ENCODE results near the gene IDI1. TPM values are rescaled to one million over a fixed set of nuclear protein-coding genes. Genes with fewer than 3 reads are reported as not detected.

The IDI1 gene
- total RNA-seq, 3 donors from 2014 or later, result 37.7 to 71.2 (median 65.8) TPM

GRCh38 chr10:1002425-1003006 lies 46.4 kb downstream of the IDI1 start:
- Histone ChIP-seq H3K9me3 (peaks cover 5% of the 10 kb centered on the region), H3K4me3 (no peak overlapping the region), H3K36me3 (ENCODE audit: low read depth) (peaks cover 15% of the 10 kb centered on the region), H3K4me1 (ENCODE audit: low read depth) (no peaks in the 10 kb centered on the region)
- TF ChIP-seq, protein P1, sequence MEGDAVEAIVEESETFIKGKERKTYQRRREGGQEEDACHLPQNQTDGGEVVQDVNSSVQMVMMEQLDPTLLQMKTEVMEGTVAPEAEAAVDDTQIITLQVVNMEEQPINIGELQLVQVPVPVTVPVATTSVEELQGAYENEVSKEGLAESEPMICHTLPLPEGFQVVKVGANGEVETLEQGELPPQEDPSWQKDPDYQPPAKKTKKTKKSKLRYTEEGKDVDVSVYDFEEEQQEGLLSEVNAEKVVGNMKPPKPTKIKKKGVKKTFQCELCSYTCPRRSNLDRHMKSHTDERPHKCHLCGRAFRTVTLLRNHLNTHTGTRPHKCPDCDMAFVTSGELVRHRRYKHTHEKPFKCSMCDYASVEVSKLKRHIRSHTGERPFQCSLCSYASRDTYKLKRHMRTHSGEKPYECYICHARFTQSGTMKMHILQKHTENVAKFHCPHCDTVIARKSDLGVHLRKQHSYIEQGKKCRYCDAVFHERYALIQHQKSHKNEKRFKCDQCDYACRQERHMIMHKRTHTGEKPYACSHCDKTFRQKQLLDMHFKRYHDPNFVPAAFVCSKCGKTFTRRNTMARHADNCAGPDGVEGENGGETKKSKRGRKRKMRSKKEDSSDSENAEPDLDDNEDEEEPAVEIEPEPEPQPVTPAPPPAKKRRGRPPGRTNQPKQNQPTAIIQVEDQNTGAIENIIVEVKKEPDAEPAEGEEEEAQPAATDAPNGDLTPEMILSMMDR (IDR thresholded peaks at IDR 0.05), result no peak
- DNase-seq (no peak), ATAC-seq (no peak)
- intact Hi-C loops (cut with DNase I, micrococcal nuclease), result no loop called here

DNA sequence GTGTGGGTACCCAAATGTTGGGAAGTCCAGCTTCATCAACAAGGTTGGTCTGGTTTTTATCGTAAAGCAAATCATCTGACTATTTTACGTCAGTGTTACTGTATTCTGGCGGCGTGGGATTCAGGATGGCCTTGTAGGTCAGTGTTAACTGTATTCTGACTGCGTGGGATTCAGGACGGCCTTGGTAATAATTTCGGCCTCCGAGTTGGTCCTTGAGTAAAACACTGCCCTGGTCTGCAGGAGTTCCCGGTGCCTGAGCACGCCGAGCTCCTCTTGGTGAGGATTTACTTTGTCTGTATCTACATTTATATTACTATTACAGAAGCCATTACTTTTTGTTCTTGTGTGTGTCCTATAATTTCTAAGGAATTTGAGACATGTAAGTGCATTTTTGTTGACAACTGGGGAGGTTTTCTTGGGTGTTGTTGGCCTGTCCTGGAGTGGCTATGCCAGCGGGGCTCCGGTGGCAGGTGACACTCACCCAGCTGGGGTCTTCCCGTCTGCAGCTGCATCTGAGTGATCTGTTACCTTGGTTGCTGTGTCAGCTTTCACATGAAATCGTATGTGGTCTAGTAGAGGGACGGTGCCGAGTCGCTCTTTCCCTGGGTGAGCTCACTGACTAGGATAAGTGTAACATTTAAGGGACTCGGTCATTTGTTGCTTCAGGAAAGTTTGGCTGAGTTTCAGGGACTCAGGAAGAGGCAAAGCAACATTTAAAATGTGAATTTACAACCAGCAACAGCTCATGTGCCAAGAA lies 51.5 kb downstream of the IDI1 start:
- Histone ChIP-seq H3K9me3 (no peaks in the 10 kb centered on the region), H3K4me3 (no peak overlapping the region), H3K36me3 (ENCODE audit: low read depth) (peaks cover 11% of the 10 kb centered on the region), H3K4me1 (ENCODE audit: low read depth) (no peaks in the 10 kb centered on the region)
- TF ChIP-seq, protein P1 (IDR thresholded peaks at IDR 0.05), result no peak
- DNase-seq (no peak), ATAC-seq (no peak)
- intact Hi-C loops (cut with DNase I, micrococcal nuclease), result no loop called here

DNA sequence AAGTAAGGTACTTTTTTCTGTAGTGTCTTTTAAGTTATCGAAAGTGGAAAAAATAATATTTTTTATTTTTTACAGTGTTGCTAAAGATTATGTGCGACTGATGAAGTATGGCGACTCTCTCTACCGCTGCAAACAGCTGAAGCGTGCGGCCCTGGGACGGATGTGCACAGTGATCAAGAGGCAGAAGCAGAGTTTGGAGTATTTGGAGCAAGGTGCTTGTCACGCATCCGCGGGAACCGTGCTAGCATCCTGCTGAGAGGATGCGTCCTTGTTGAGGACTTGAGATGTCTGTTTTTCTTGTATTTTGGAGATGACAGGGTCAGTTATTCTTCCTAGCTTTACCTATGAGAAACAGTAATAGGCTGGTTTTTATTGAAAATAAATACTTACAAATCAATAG lies 52.9 kb downstream of the IDI1 start:
- ATAC-seq, result no peak
- DNase-seq, result no peak
- Histone ChIP-seq H3K4me3 (no peak overlapping the region), H3K9me3 (no peaks in the 10 kb centered on the region), H3K36me3 (ENCODE audit: low read depth) (peaks cover 8% of the 10 kb centered on the region), H3K4me1 (ENCODE audit: low read depth) (no peaks in the 10 kb centered on the region)
- TF ChIP-seq, protein P1 (IDR thresholded peaks at IDR 0.05), result no peak
- intact Hi-C loops (cut with DNase I, micrococcal nuclease), result no loop called here

DNA sequence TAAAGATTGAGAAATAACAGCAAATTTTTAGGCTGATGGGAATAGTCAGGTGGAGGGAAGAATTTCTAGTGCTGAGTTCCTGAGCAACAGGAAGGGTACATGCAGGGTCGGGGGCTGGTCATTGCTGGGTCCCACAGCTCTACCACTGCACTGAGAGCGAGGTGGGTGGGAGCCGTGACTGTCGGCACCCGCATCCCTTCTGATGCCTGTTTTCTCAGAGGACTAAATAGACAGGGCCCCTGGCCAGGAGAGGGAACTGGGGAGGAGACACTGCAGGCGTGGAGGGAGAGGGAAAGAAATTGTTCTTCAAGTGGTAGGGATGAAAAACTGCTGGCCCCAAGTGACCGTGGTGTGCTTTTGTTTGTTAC lies 53.4 kb downstream of the IDI1 start:
- H3K36me3 ChIP-seq (ENCODE audit: low read depth), result peaks cover 8% of the 10 kb centered on the region
- DNase-seq, result no peak
- intact Hi-C loops (cut with DNase I, micrococcal nuclease), result no loop called here
- no peak overlapping the region for H3K4me3 ChIP-seq
- TF ChIP-seq, protein P1 (IDR thresholded peaks at IDR 0.05), result no peak
- H3K4me1 ChIP-seq (ENCODE audit: low read depth), result no peaks in the 10 kb centered on the region
- no peak for ATAC-seq
- H3K9me3 ChIP-seq, result no peaks in the 10 kb centered on the region

DNA sequence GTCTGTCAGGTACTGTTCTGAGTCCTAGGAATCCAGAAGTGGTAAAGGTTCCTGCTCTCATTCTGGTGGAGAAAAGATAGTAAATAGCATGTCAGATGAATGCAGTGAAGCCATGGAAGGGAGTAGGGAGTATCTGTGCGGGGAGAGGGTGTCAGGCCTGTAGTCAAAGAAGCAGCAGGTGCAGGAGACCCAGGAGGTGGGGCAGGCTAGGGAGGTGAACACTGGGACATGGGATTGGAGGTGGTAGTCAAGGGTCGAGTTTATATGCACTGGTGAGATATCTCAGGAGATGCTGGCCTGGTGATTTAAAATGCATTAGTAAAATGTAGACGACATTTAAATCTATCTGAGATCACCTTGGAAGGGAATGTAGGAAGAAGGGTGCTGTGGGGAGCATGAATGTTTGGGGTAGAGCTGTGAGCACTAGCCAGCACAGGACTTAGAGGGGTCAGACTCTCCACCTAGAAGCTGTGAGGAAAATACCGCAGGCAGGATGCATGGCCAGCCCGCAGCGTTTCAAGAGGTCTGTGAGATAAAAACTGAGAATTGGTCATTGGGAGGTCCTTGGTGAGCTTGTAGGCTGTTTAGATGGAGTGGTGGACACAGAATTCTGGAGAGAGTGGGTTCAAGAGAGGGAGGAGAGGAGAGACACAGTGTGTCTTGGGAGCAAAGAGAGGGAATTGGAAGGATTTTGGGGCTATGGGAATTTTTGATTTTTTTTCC lies 53.9 kb downstream of the IDI1 start:
- ATAC-seq (no peak), DNase-seq (no peak)
- H3K36me3 ChIP-seq (ENCODE audit: low read depth), result peaks cover 8% of the 10 kb centered on the region
- TF ChIP-seq, protein P1 (IDR thresholded peaks at IDR 0.05), result no peak
- no peak overlapping the region for H3K4me3 ChIP-seq
- H3K9me3 ChIP-seq, result no peaks in the 10 kb centered on the region
- intact Hi-C loops (cut with DNase I, micrococcal nuclease), result no loop called here
- H3K4me1 ChIP-seq (ENCODE audit: low read depth), result no peaks in the 10 kb centered on the region

Data from mucosa of descending colon (tissue), 3 donors.